ENCODE data around the gene PNMA6E. TPM values are rescaled to one million over a fixed set of nuclear protein-coding genes. Genes with fewer than 3 reads are reported as not detected.
A peak's percentile ranks its signal among the peaks of the same experiment; 100 is the strongest.
"Not testable (repeated sequence)": the region's sequence is repeated elsewhere in the genome, so short reads cannot be mapped to it uniquely, and the experiment has no call there.

PNMA6E gene
- total and polyA plus RNA-seq, 4 donors = not detected

- no peaks in the 10 kb centered on the region for H3K9me3 ChIP-seq (ENCODE audit: control insufficient read depth, insufficient read depth, low read length)
- no peak overlapping the region for H3K4me3 ChIP-seq (ENCODE audit: low read depth, low read length)
- no peaks in the 10 kb centered on the region for H3K27me3 ChIP-seq (ENCODE audit: control insufficient read depth, insufficient read depth, low read length)
- WGBS (ENCODE audit: insufficient coverage) = 81% methylated on average over 10 of the region's 10 CpGs
- no peak for DNase-seq (ENCODE audit: low read depth in 4 of 6, low spot score in 6 of 6)
- H3K36me3 ChIP-seq (ENCODE audit: control insufficient read depth, insufficient read depth, low read length) = no peaks in the 10 kb centered on the region
- H3K27ac ChIP-seq (ENCODE audit: low read depth, low read length) = no peak overlapping the region
- peaks cover 3% of the 10 kb centered on the region for H3K4me1 ChIP-seq (ENCODE audit: control insufficient read depth, insufficient read depth, low read length)
Measured at GRCh38 chrX:153387987-153388721, 13.0 kb downstream of the PNMA6E start.

GRCh38 chrX:153387345-153387744 lies 13.8 kb downstream of the PNMA6E start:
- WGBS (ENCODE audit: insufficient coverage) = 68% methylated on average over 4 of the region's 5 CpGs

GRCh38 chrX:153386097-153386496 lies 15.1 kb downstream of the PNMA6E start:
- no peaks in the 10 kb centered on the region for H3K27me3 ChIP-seq (ENCODE audit: control insufficient read depth, insufficient read depth, low read length)
- peaks cover 13% of the 10 kb centered on the region for H3K4me1 ChIP-seq (ENCODE audit: control insufficient read depth, insufficient read depth, low read length)
- no peak for DNase-seq (ENCODE audit: low read depth in 4 of 6, low spot score in 6 of 6)
- no peak overlapping the region for H3K4me3 ChIP-seq (ENCODE audit: low read depth, low read length)
- no peaks in the 10 kb centered on the region for H3K9me3 ChIP-seq (ENCODE audit: control insufficient read depth, insufficient read depth, low read length)
- no peaks in the 10 kb centered on the region for H3K36me3 ChIP-seq (ENCODE audit: control insufficient read depth, insufficient read depth, low read length)
- WGBS (ENCODE audit: insufficient coverage) = no CpG with 5 or more reads among the region's 5 CpGs
- no peak overlapping the region for H3K27ac ChIP-seq (ENCODE audit: low read depth, low read length)

More at GRCh38 chrX:153387345-153387744, 13.8 kb downstream of the PNMA6E start:
- peaks cover 4% of the 10 kb centered on the region for H3K4me1 ChIP-seq (ENCODE audit: control insufficient read depth, insufficient read depth, low read length)
- H3K27ac ChIP-seq (ENCODE audit: low read depth, low read length) = no peak overlapping the region
- no peak overlapping the region for H3K4me3 ChIP-seq (ENCODE audit: low read depth, low read length)
- no peak for DNase-seq (ENCODE audit: low read depth in 4 of 6, low spot score in 6 of 6)
- no peaks in the 10 kb centered on the region for H3K36me3 ChIP-seq (ENCODE audit: control insufficient read depth, insufficient read depth, low read length)
- H3K9me3 ChIP-seq (ENCODE audit: control insufficient read depth, insufficient read depth, low read length) = no peaks in the 10 kb centered on the region
- H3K27me3 ChIP-seq (ENCODE audit: control insufficient read depth, insufficient read depth, low read length) = no peaks in the 10 kb centered on the region

- 29% methylated on average over 1 of the region's 2 CpGs for WGBS (ENCODE audit: insufficient coverage)
Measured at GRCh38 chrX:153384973-153385372, 16.2 kb downstream of the PNMA6E start.

GRCh38 chrX:153384390-153384789 lies 16.8 kb downstream of the PNMA6E start:
- Histone ChIP-seq H3K9me3 (ENCODE audit: control insufficient read depth, insufficient read depth, low read length) (no peaks in the 10 kb centered on the region), H3K36me3 (ENCODE audit: control insufficient read depth, insufficient read depth, low read length) (no peaks in the 10 kb centered on the region), H3K4me3 (ENCODE audit: low read depth, low read length) (no peak overlapping the region), H3K27ac (ENCODE audit: low read depth, low read length) (no peak overlapping the region), H3K4me1 (ENCODE audit: control insufficient read depth, insufficient read depth, low read length) (peaks cover 29% of the 10 kb centered on the region), H3K27me3 (ENCODE audit: control insufficient read depth, insufficient read depth, low read length) (no peaks in the 10 kb centered on the region)
- WGBS (ENCODE audit: insufficient coverage) = 89% methylated on average over 5 of the region's 6 CpGs
- DNase-seq (ENCODE audit: low read depth in 4 of 6, low spot score in 6 of 6) = no peak

More at GRCh38 chrX:153384973-153385372, 16.2 kb downstream of the PNMA6E start:
- not testable (repeated sequence) for H3K27me3 ChIP-seq (ENCODE audit: control insufficient read depth, insufficient read depth, low read length); H3K36me3 ChIP-seq (ENCODE audit: control insufficient read depth, insufficient read depth, low read length); H3K4me3 ChIP-seq (ENCODE audit: low read depth, low read length); H3K9me3 ChIP-seq (ENCODE audit: control insufficient read depth, insufficient read depth, low read length); DNase-seq (ENCODE audit: low read depth in 4 of 6, low spot score in 6 of 6); H3K27ac ChIP-seq (ENCODE audit: low read depth, low read length)
- peaks cover 24% of the 10 kb centered on the region for H3K4me1 ChIP-seq (ENCODE audit: control insufficient read depth, insufficient read depth, low read length)

GRCh38 chrX:153382563-153383482 lies 18.3 kb downstream of the PNMA6E start:
- 89% methylated on average over 3 of the region's 3 CpGs for WGBS (ENCODE audit: insufficient coverage)

GRCh38 chrX:153381684-153382532 lies 19.2 kb downstream of the PNMA6E start:
- DNase-seq (ENCODE audit: low read depth in 4 of 6, low spot score in 6 of 6) = peak; percentile 53 to 88 (median 63)
- Histone ChIP-seq H3K36me3 (ENCODE audit: control insufficient read depth, insufficient read depth, low read length) (no peaks in the 10 kb centered on the region), H3K27me3 (ENCODE audit: control insufficient read depth, insufficient read depth, low read length) (no peaks in the 10 kb centered on the region), H3K27ac (ENCODE audit: low read depth, low read length) (peak overlapping the region; percentile 74), H3K9me3 (ENCODE audit: control insufficient read depth, insufficient read depth, low read length) (peaks cover 3% of the 10 kb centered on the region), H3K4me3 (ENCODE audit: low read depth, low read length) (no peak overlapping the region), H3K4me1 (ENCODE audit: control insufficient read depth, insufficient read depth, low read length) (peaks cover 33% of the 10 kb centered on the region)
- 49% methylated on average over 12 of the region's 12 CpGs for WGBS (ENCODE audit: insufficient coverage)

More at GRCh38 chrX:153382563-153383482, 18.3 kb downstream of the PNMA6E start:
- Histone ChIP-seq H3K4me1 (ENCODE audit: control insufficient read depth, insufficient read depth, low read length) (peaks cover 33% of the 10 kb centered on the region), H3K27ac (ENCODE audit: low read depth, low read length) (peak overlapping the region; percentile 74), H3K36me3 (ENCODE audit: control insufficient read depth, insufficient read depth, low read length) (no peaks in the 10 kb centered on the region), H3K27me3 (ENCODE audit: control insufficient read depth, insufficient read depth, low read length) (no peaks in the 10 kb centered on the region), H3K9me3 (ENCODE audit: control insufficient read depth, insufficient read depth, low read length) (peaks cover 3% of the 10 kb centered on the region), H3K4me3 (ENCODE audit: low read depth, low read length) (no peak overlapping the region)
- no peak for DNase-seq (ENCODE audit: low read depth in 4 of 6, low spot score in 6 of 6)

- peak overlapping the region; percentile 74 for H3K27ac ChIP-seq (ENCODE audit: low read depth, low read length)
- 63% methylated on average over 9 of the region's 9 CpGs for WGBS (ENCODE audit: insufficient coverage)
Measured at GRCh38 chrX:153380691-153381090, 20.5 kb downstream of the PNMA6E start.

GRCh38 chrX:153379971-153380581 lies 21.1 kb downstream of the PNMA6E start:
- no peaks in the 10 kb centered on the region for H3K27me3 ChIP-seq (ENCODE audit: control insufficient read depth, insufficient read depth, low read length)
- no peak overlapping the region for H3K27ac ChIP-seq (ENCODE audit: low read depth, low read length)
- H3K36me3 ChIP-seq (ENCODE audit: control insufficient read depth, insufficient read depth, low read length) = no peaks in the 10 kb centered on the region
- DNase-seq (ENCODE audit: low read depth in 4 of 6, low spot score in 6 of 6) = peak in 1 of 6 donors; percentile 2
- no peak overlapping the region for H3K4me3 ChIP-seq (ENCODE audit: low read depth, low read length)
- peaks cover 40% of the 10 kb centered on the region for H3K4me1 ChIP-seq (ENCODE audit: control insufficient read depth, insufficient read depth, low read length)
- 65% methylated on average over 10 of the region's 13 CpGs for WGBS (ENCODE audit: insufficient coverage)
- peaks cover 3% of the 10 kb centered on the region for H3K9me3 ChIP-seq (ENCODE audit: control insufficient read depth, insufficient read depth, low read length)

More at GRCh38 chrX:153380691-153381090, 20.5 kb downstream of the PNMA6E start:
- Histone ChIP-seq H3K9me3 (ENCODE audit: control insufficient read depth, insufficient read depth, low read length) (peaks cover 3% of the 10 kb centered on the region), H3K4me3 (ENCODE audit: low read depth, low read length) (no peak overlapping the region), H3K36me3 (ENCODE audit: control insufficient read depth, insufficient read depth, low read length) (no peaks in the 10 kb centered on the region), H3K27me3 (ENCODE audit: control insufficient read depth, insufficient read depth, low read length) (no peaks in the 10 kb centered on the region), H3K4me1 (ENCODE audit: control insufficient read depth, insufficient read depth, low read length) (peaks cover 34% of the 10 kb centered on the region)
- DNase-seq (ENCODE audit: low read depth in 4 of 6, low spot score in 6 of 6) = peak in 1 of 6 donors; percentile 17

Data from spinal cord (tissue), 10 donors.